Endometrial microvascular endothelial cells (primary cell): ENCODE results near the gene LRRC17. TPM values are rescaled to one million over a fixed set of nuclear protein-coding genes. Genes with fewer than 3 reads are reported as not detected.
"Not testable (repeated sequence)": the region's sequence is repeated elsewhere in the genome, so short reads cannot be mapped to it uniquely, and the experiment has no call there.

ENCODE experiments used
- in situ Hi-C: cut with HindIII; loops from 2 replicates; pipeline ENCODE4 v1.10.0; 2017; ENCODE audit warnings: low sequenced_read_pairs, low pct_unique_long_range_greater_than_20kb; ENCODE audit errors: inconsistent ontology term
- total RNA-seq: library from RNA; depleted of rRNA; stranded (reverse); fragments of >200 nt; gene quantifications from one replicate; pipeline ENCODE4 v1.2.3, GENCODE V29; 2015; ENCODE audit errors: inconsistent ontology term

Gene LRRC17
- total RNA-seq, 1 donor from 2014 or later = 56.4 TPM

DNA sequence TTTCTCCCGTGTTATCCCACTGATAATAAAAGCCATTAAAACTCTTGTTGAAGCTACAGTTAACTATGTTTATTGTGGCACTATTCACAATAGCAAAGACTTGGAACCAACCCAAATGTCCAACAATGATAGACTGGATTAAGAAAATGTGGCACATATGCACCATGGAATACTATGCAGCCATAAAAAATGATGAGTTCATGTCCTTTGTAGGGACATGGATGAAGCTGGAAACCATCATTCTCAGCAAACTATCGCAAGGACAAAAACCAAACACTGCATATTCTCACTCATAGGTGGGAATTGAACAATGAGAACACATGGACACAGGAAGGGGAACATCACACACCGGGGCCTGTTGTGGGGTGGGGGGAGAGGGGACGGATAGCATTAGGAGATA lies 64.8 kb downstream of the LRRC17 start:
- in situ Hi-C loops = not testable (repeated sequence)

DNA sequence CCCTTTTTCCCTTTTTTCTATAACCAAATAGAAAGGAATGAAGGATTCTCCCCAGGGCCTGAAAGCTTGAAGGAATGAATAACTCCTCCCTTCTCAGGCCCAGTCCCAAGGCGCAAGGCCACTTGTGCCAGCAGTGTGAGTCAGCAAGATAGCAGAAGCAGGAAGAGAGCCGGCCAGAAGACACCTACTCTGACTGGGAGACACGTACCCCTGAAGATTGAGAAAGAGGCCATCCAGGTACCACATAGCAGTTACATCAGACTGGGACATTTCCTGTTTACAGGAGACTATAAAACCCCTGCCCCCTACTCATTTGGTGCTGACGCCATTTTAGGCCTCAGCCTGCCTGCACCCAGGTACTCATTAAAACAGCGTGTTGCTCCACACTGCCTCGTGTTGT lies 65.5 kb downstream of the LRRC17 start:
- in situ Hi-C loops = no loop called here

GRCh38 chr7:102979670-102980069 lies 66.9 kb downstream of the LRRC17 start:
- in situ Hi-C loops = no loop called here

DNA sequence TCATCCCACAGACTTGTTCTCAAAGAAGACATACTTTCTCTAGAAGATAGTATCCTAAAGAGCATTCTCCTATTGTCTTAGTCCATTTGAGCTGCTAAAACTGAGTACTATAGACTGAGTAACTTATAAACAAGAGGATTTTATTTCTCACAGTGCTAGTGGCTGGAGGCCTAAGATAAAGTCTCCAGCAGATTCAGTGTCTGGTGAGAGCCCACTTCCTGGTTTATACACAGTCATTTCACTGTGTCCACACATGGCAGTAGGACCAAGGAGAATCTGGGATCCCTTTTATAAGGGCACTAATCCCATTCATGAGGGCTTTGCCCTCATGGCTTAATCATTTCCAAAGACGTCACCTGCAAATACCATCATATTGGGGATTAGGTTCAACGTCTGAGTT lies 68.7 kb downstream of the LRRC17 start:
- in situ Hi-C loops = no loop called here

GRCh38 chr7:102982235-102982634 lies 69.4 kb downstream of the LRRC17 start:
- in situ Hi-C loops = no loop called here

- in situ Hi-C loops = no loop called here
These were observed 70.8 kb downstream of the LRRC17 start for GRCh38 chr7:102983602-102984001.

DNA sequence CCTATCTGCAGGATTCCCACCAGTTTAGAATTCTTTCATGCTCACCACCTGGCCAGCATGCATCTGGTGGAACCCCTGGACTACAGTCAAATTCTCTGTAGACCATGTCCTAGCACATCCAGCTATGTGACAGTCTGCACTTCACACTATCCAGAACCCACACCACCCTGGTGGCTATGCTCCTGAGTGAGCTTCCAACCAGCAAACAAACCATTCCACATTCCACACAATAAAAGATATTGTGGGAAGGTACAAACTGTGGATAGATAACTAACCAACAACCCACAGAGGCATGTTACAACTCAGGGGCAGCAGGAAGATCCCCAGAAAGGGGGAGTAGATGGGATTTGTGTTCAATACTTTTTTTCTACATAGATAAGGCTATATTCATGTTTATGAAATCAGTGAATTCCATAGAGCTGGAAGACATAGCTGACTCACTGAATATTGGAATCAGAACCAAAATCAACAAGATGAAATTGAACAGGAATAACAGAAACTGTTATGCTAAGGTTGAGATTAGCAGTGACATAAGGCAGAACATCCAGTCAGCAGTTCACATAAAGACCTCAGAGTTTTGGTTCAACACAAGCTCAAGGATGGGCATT lies 72.5 kb downstream of the LRRC17 start:
- in situ Hi-C loops = no loop called here

- in situ Hi-C loops = no loop called here
These were observed 75.3 kb downstream of the LRRC17 start for GRCh38 chr7:102988088-102988487.

DNA sequence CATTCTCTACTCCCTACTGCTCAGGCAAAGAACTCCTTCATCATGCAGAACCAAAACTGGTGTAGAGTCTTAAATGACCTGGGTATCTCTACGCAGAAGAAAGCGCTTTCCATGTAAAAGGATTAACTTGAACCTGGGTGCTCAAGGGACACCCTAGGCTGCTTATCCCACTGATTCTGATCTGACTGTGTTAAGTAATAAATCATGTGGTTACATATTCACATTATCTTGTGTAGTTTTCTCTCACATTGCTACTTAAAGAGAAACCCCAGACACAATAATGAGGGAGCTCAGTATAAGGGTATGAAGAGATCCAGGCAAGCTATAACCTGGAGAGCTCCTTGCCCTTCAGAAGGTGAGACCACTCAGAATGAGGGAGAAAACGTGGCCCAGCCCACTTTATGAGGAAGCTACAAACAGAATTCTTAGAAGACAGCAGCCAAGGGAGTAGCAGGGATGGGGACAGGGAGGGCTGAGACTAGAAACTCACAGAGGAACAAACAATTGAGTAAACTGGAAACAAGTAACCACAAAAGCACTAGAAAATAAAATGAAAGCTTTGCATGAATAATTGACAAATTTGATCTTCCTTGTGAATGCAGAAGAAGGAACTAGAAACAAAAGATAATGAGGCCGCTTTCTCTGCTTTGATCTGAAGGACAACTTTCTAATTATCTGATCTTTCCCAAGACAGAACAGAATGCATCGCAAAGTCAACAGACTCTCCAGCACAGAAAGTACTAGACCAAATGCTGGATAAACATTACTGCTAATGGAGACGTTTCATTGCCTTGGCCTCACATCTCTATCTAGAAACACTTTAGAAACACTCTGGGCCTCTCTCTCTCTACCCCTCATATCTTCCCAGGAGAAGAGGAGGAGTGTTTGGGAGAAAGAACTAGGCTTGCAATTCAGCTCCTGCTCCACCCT lies 76.1 kb downstream of the LRRC17 start:
- in situ Hi-C loops = no loop called here

GRCh38 chr7:102990642-102991041 lies 77.8 kb downstream of the LRRC17 start:
- in situ Hi-C loops = no loop called here

GRCh38 chr7:102991077-102991539 lies 78.3 kb downstream of the LRRC17 start:
- in situ Hi-C loops = no loop called here

GRCh38 chr7:102991540-102992214 lies 78.9 kb downstream of the LRRC17 start:
- in situ Hi-C loops = no loop called here

DNA sequence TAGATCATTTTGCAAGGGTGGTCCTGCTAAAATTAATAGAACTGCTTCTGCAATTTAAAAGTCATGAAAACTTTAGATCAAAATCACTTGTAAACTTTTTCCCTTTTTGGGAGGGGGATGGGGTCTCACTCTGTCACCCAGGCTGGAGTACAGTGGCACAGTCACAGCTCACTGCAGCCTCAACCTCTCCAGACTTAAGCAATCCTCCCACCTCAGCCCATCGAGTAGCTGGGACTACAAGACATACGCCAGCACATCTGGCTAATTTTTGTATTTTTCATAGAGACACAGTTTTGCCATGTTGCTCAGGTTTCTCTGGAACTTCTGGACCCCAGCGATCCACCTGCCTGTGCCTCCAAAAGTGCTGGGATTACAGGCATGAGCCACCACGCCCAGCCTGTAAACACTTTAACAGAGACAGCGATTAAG lies 79.7 kb downstream of the LRRC17 start:
- in situ Hi-C loops = no loop called here

DNA sequence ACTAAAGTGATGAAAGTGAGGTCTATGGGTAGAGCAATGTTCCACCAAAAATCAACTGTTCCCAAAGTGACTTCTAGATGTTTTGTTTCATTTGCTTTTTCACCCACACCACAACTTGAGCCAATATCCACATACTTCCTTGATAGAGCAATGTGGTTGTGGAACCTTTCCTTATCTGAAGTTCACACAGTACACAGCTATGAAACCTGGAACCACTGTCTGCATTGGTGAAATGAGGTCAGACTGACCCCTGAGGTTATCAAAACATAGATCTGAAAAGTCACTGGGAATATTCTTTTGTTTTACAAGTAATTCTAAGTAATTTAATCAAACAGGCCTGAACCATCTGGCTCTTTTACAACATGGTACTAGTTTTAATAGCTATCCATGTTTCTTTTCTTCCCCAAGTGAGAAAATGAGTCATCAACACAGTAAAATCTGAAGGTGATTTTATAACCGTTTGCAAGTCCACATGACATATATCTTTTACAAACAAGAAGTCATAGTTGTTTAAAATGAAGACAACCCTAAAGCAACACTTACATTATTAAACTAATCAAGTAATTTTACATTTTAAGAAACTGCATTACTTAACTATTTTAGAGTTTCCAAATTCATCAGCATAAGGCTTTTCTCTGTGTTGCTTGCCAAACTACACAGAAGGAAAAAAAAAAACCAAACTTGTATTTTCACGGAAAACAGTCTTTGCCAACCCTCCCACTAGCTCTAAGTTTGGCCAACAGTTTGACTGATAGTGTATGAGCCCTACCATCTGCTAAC lies 80.3 kb downstream of the LRRC17 start:
- in situ Hi-C loops = no loop called here

- in situ Hi-C loops = no loop called here
These were observed 80.9 kb downstream of the LRRC17 start for GRCh38 chr7:102993718-102994029.

GRCh38 chr7:102994567-102994966 lies 81.8 kb downstream of the LRRC17 start:
- in situ Hi-C loops = no loop called here
